GM18505 (cell line): Measurements from ENCODE around the gene ESF1.

Source experiments
- ATAC-seq: cut with Tn5 transposase; IDR thresholded peaks from one replicate; pipeline ENCODE4 v1.9.1; 2021; ENCODE audit not compliant: unreplicated experiment
- POLR2A ChIP-seq: IDR thresholded peaks from 4 replicates; pipeline ENCODE4 v1.6.1; 2011; ENCODE audit warnings: borderline replicate concordance; ENCODE audit not compliant: insufficient read depth, insufficient read length; ENCODE audit errors: extremely low read depth

ESF1 gene

DNA sequence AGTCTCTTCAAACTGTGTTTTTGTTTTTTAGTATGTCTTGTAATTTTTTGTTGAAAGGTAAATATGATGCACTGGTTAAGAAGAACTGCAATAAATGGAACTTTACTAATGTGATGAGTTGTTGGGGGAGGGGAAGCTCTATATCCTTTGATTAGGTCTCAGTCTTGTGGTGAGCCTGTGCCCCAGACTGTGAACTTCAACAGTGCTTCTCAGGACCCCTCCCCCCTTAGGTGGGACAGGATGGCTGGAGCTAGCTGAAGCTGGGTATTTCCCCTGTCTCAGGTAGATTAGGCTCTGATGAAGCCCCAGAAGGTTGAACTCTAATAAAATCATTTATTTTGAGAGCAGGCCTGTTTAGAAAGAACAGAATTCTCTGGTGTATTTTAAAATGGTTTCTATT lies 114.6 kb downstream of the ESF1 start:
- TF ChIP-seq POLR2A = no peak
- ATAC-seq = no peak

DNA sequence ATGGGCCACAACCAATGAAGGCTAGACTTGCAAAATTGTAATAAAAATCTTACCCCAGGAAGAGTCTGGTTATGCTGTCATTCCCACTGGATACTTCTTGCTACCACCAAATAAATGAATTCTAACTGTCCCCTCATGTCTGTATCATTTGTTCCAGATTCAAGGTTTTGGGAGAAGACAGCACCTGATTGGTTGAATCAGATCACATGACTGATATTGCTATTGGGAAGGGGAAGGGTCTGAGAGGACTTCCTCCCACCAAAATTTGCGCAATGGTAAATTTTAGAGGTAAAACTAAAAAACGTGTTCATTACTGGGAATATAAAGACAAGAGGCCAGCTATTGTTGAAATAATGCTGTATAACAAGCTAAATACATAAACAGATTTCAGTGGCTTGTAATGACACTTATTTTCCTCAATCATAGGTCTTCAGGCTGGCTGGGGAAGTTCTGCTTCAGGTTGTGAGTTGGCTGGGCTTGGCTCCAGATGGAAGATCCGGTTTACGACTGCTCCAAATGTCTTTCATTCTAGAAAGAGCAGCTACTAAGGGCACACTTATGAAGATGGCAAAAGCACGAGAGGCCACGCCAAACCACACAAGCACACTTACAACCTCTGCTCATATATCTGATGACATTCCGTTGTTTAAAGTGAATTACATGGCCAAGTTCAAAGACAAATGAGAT lies 118.9 kb downstream of the ESF1 start:
- TF ChIP-seq POLR2A = no peak
- ATAC-seq = no peak
